PC-3 (cell line): ENCODE measurements around the gene SHROOM3. TPM values are rescaled to one million over a fixed set of nuclear protein-coding genes. Genes with fewer than 3 reads are reported as not detected.
"Not testable (repeated sequence)": the region's sequence is repeated elsewhere in the genome, so short reads cannot be mapped to it uniquely, and the experiment has no call there.

Source experiments
- ATAC-seq: fragments of 200-7000 bp; cut with Tn5 transposase; 2 replicates; pipeline ENCODE4 v1.9.1; 2020; ENCODE audit warnings: mild to moderate bottlenecking, moderate library complexity
- BruUV-seq: library from RNA; stranded (reverse); fragments of 400-500 nt; replicated peaks from 2 replicates; lab custom pipeline; 2021; lab: Mats Ljungman, UMichigan
- CTCF ChIA-PET: fragments of 300-600 bp; sonication (Branson Sonifier 250); formaldehyde crosslinking; loops from one replicate; lab custom pipeline; 2022; ENCODE audit warnings: antibody characterized with exemption; lab: Charles Lee
- POLR2A ChIA-PET: fragments of 300-600 bp; sonication (Branson Sonifier 250); formaldehyde crosslinking; loops from one replicate; lab custom pipeline; 2022; ENCODE audit warnings: antibody characterized with exemption; ENCODE audit not compliant: unreplicated experiment; lab: Charles Lee
- DNase-seq: peaks from one replicate; pipeline ENCODE4 v3.0.0-alpha.2; 2015
- H2AFZ ChIP-seq: fragments of 300-600 bp; sonication (generic); 2 replicates; pipeline ENCODE4 v1.6.0; 2016; ENCODE audit warnings: antibody characterized with exemption, low read length
- H3F3A ChIP-seq: fragments of 300-600 bp; sonication (generic); one replicate; pipeline ENCODE4 v1.6.0; 2017; ENCODE audit warnings: antibody characterized with exemption, low read length, control low read depth, mild to moderate bottlenecking; ENCODE audit not compliant: unreplicated experiment
- H3K27ac ChIP-seq: fragments of 300-600 bp; sonication (generic); 2 replicates; pipeline ENCODE4 v1.5.1; 2016; ENCODE audit warnings: mild to moderate bottlenecking, low read length
- H3K27me3 ChIP-seq: fragments of 300-600 bp; sonication (generic); 2 replicates; pipeline ENCODE4 v1.6.1; 2016; ENCODE audit warnings: low read length, mixed read lengths
- H3K36me3 ChIP-seq: fragments of 300-600 bp; sonication (generic); 2 replicates; pipeline ENCODE4 v1.6.1; 2016; ENCODE audit warnings: low read depth, mixed run types, low read length, mixed read lengths
- H3K4me1 ChIP-seq: fragments of 300-600 bp; sonication (generic); 2 replicates; pipeline ENCODE4 v1.5.1; 2016; ENCODE audit warnings: low read length; ENCODE audit not compliant: insufficient read depth
- H3K4me2 ChIP-seq: fragments of 300-600 bp; sonication (generic); 2 replicates; pipeline ENCODE4 v1.6.0; 2016; ENCODE audit warnings: low read length
- H3K4me3 ChIP-seq: fragments of 300-600 bp; sonication (generic); 2 replicates; pipeline ENCODE4 v1.5.1; 2016; ENCODE audit warnings: mild to moderate bottlenecking, low read length, mixed read lengths
- H3K79me2 ChIP-seq: fragments of 300-600 bp; sonication (generic); 2 replicates; pipeline ENCODE4 v1.6.1; 2017; ENCODE audit warnings: low read length, mixed read lengths
- H3K9ac ChIP-seq: fragments of 300-600 bp; sonication (generic); 2 replicates; pipeline ENCODE4 v1.6.0; 2016; ENCODE audit warnings: mild to moderate bottlenecking, low read length
- H3K9me2 ChIP-seq: fragments of 300-600 bp; sonication (generic); replicated peaks from 2 replicates; pipeline ENCODE4 v1.6.1; 2016; ENCODE audit warnings: mixed run types, low read length, mixed read lengths
- H3K9me3 ChIP-seq: fragments of 300-600 bp; sonication (generic); 2 replicates; pipeline ENCODE4 v1.6.1; 2016; ENCODE audit warnings: low read length, mixed read lengths
- H4K20me1 ChIP-seq: fragments of 300-600 bp; sonication (generic); 2 replicates; pipeline ENCODE4 v1.6.1; 2016; ENCODE audit warnings: low read length, mixed read lengths
- CTCF ChIP-seq: fragments of 300-600 bp; sonication (generic); conservative IDR thresholded peaks from 2 replicates; pipeline ENCODE4 v1.5.1; 2017; ENCODE audit warnings: antibody characterized with exemption, low read depth, mild to moderate bottlenecking, low read length
- EZH2 ChIP-seq: fragments of 300-600 bp; sonication (generic); IDR thresholded peaks from one replicate; pipeline ENCODE4 v1.6.1; 2017; ENCODE audit warnings: antibody characterized with exemption, mild to moderate bottlenecking, low read length; ENCODE audit not compliant: unreplicated experiment
- EZH2phosphoT487 ChIP-seq: fragments of 300-600 bp; sonication (generic); IDR thresholded peaks from 2 replicates; pipeline ENCODE4 v1.6.1; 2018; ENCODE audit warnings: mild to moderate bottlenecking, antibody characterized with exemption, low read length, borderline replicate concordance
- intact Hi-C: fragments of 100-400 bp; cut with micrococcal nuclease; formaldehyde crosslinking; loops from 2 replicates; pipeline ENCODE4 v1.9.0; 2023
- total RNA-seq: library from RNA; depleted of rRNA; stranded (reverse); fragments of >200 nt; gene quantifications from 2 replicates; pipeline ENCODE4 v1.2.3, GENCODE V29; 2014

Gene SHROOM3
- total RNA-seq, 1 experiment from 2014 or later = 27.8 TPM

DNA sequence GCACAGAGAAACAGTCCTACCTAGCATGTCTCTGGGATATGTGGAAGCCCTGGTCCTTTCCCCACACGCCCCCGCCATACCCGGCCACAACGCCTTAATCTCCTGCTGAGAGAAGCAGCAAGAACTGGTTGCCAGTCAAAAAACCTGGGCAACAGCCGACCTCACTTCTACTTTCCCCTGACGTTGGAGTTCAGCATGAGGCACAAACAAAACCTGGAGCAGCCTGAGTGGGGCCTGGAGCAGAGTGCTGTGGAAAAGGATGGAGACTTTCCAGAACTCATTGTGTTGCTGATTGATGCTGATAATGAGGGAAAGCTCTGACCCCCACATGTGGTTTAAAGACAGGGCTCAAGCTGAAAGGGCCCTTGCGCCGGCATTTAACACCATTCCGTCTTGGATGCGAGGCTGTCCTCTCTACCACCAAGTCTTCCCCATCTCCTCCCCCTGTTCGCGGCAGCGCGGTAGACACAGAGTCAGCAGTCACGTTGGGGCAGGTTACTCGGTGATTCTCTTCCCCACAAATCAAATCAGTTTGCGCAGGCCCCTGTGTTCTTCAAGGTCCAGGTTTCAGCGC, 14.8 kb upstream of the SHROOM3 start:
- Histone ChIP-seq H3F3A (no peaks in the 10 kb centered on the region), H3K4me2 (no peak overlapping the region), H4K20me1 (no peaks in the 10 kb centered on the region), H3K9me2 (no peaks in the 10 kb centered on the region), H3K9me3 (no peaks in the 10 kb centered on the region), H2AFZ (no peak overlapping the region), H3K9ac (no peak overlapping the region), H3K79me2 (no peaks in the 10 kb centered on the region), H3K27me3 (no peaks in the 10 kb centered on the region), H3K4me3 (no peak overlapping the region), H3K36me3 (no peaks in the 10 kb centered on the region), H3K27ac (no peak overlapping the region), H3K4me1 (no peaks in the 10 kb centered on the region)
- CTCF ChIA-PET = no interaction called here
- DNase-seq (no peak), ATAC-seq (no peak)
- intact Hi-C loops = no loop called here
- TF ChIP-seq EZH2 (no peak), CTCF (no peak), EZH2phosphoT487 (no peak)
- POLR2A ChIA-PET = no interaction called here
- no TSS peak for BruUV-seq

- BruUV-seq = no TSS peak
- Histone ChIP-seq H3K4me3 (no peak within 1 kb of the TSS), H3K4me2 (no peak within 1 kb of the TSS), H3K27me3 (no peaks in the 10 kb centered on the region), H4K20me1 (no peaks in the 10 kb centered on the region), H3F3A (no peaks in the 10 kb centered on the region), H3K4me1 (no peaks in the 10 kb centered on the region), H3K27ac (no peak within 1 kb of the TSS), H3K36me3 (no peaks in the 10 kb centered on the region), H3K9me3 (no peaks in the 10 kb centered on the region), H3K9ac (no peak within 1 kb of the TSS), H3K79me2 (no peaks in the 10 kb centered on the region), H3K9me2 (no peaks in the 10 kb centered on the region), H2AFZ (no peak within 1 kb of the TSS)
- intact Hi-C loops = no loop called here
- TF ChIP-seq EZH2 (no peak), CTCF (no peak), EZH2phosphoT487 (no peak)
- ATAC-seq = no peak
- no peak for DNase-seq
- ChIA-PET CTCF (no interaction called here), POLR2A (no interaction called here)
These were observed 14.1 kb upstream of the SHROOM3 start, which contains the start of gene CCDC158 for GRCh38 chr4:76420762-76421581. Gene CCDC158, minus strand, starts transcription at chr4:76421141. Its CDS starts 17,934 bp downstream, at chr4:76403207.

- intact Hi-C loops, POLR2A ChIA-PET, ATAC-seq, DNase-seq, H3K9ac ChIP-seq, H3F3A ChIP-seq, H3K9me3 ChIP-seq, H3K4me1 ChIP-seq, H3K79me2 ChIP-seq, H2AFZ ChIP-seq, H3K9me2 ChIP-seq, H3K4me2 ChIP-seq, H3K36me3 ChIP-seq, H3K27me3 ChIP-seq, BruUV-seq, CTCF ChIA-PET, H3K4me3 ChIP-seq, H4K20me1 ChIP-seq, H3K27ac ChIP-seq: not testable (repeated sequence)
These were observed 11.9 kb upstream of the SHROOM3 start for GRCh38 chr4:76423159-76423558.
